H9 (cell line): ENCODE data around the gene MADCAM1. TPM values are rescaled to one million over a fixed set of nuclear protein-coding genes. Genes with fewer than 3 reads are reported as not detected.

Experiments used
- DNase-seq: peaks from one replicate; pipeline ENCODE4 v3.0.0-alpha.2; 2017
- H2AFZ ChIP-seq: one replicate; pipeline ENCODE4 v1.6.1; 2013; ENCODE audit warnings: mild to moderate bottlenecking, low read length, control low read depth, moderate library complexity
- H2AK5ac ChIP-seq: 2 replicates; pipeline ENCODE4 v1.6.1; 2013; ENCODE audit warnings: low read length, control low read depth, mixed read lengths; ENCODE audit not compliant: insufficient read length
- H2BK120ac ChIP-seq: one replicate; pipeline ENCODE4 v1.6.1; 2013; ENCODE audit warnings: low read depth, mild to moderate bottlenecking, low read length, control low read depth, inconsistent platforms; ENCODE audit not compliant: poor library complexity, severe bottlenecking
- H2BK12ac ChIP-seq: 2 replicates; pipeline ENCODE4 v1.6.1; 2013; ENCODE audit warnings: low read length, control low read depth, mixed read lengths, low read depth; ENCODE audit not compliant: insufficient read length
- H2BK15ac ChIP-seq: 2 replicates; pipeline ENCODE4 v1.6.1; 2013; ENCODE audit warnings: low read depth, low read length, control low read depth
- H2BK20ac ChIP-seq: one replicate; pipeline ENCODE4 v1.6.1; 2013; ENCODE audit warnings: low read depth, mild to moderate bottlenecking, low read length, control low read depth, inconsistent platforms; ENCODE audit not compliant: poor library complexity, severe bottlenecking
- H2BK5ac ChIP-seq: 2 replicates; pipeline ENCODE4 v1.6.1; 2013; ENCODE audit warnings: low read length, control low read depth, mixed read lengths; ENCODE audit not compliant: insufficient read length
- H3K14ac ChIP-seq: 2 replicates; pipeline ENCODE4 v1.6.1; 2013; ENCODE audit warnings: low read length, control low read depth; ENCODE audit not compliant: insufficient read depth
- H3K18ac ChIP-seq: 2 replicates; pipeline ENCODE4 v1.6.1; 2013; ENCODE audit warnings: low read depth, mild to moderate bottlenecking, mixed read lengths, low read length, control low read depth; ENCODE audit not compliant: insufficient read length
- H3K23ac ChIP-seq: 2 replicates; pipeline ENCODE4 v1.6.1; 2013; ENCODE audit warnings: low read length, control low read depth, mixed read lengths, low read depth; ENCODE audit not compliant: insufficient read length
- H3K23me2 ChIP-seq: 2 replicates; pipeline ENCODE4 v1.6.1; 2013; ENCODE audit warnings: low read depth, mild to moderate bottlenecking, mixed read lengths, low read length, control low read depth; ENCODE audit not compliant: insufficient read length, poor library complexity, severe bottlenecking
- H3K27ac ChIP-seq: 2 replicates; pipeline ENCODE4 v1.5.1; 2013; ENCODE audit warnings: low read length, control low read depth, mixed read lengths, low read depth; ENCODE audit not compliant: insufficient read length
- H3K27me3 ChIP-seq: 2 replicates; pipeline ENCODE4 v1.6.1; 2013; ENCODE audit warnings: low read length, control low read depth, inconsistent platforms; ENCODE audit not compliant: insufficient read depth
- H3K4ac ChIP-seq: 2 replicates; pipeline ENCODE4 v1.6.1; 2013; ENCODE audit warnings: low read depth, mild to moderate bottlenecking, control low read depth, inconsistent platforms, low read length, moderate library complexity
- H3K4me1 ChIP-seq: 2 replicates; pipeline ENCODE4 v1.6.1; 2013; ENCODE audit warnings: low read length, control low read depth, inconsistent platforms; ENCODE audit not compliant: insufficient read depth
- H3K4me2 ChIP-seq: 2 replicates; pipeline ENCODE4 v1.6.1; 2013; ENCODE audit warnings: low read length, control low read depth, mixed read lengths; ENCODE audit not compliant: insufficient read length, insufficient read depth
- H3K56ac ChIP-seq: 2 replicates; pipeline ENCODE4 v1.6.1; 2013; ENCODE audit warnings: low read depth, mild to moderate bottlenecking, mixed read lengths, low read length, control low read depth; ENCODE audit not compliant: insufficient read length
- H3K79me1 ChIP-seq: 2 replicates; pipeline ENCODE4 v1.6.1; 2013; ENCODE audit warnings: low read depth, mild to moderate bottlenecking, moderate library complexity, low read length, control low read depth, inconsistent platforms; ENCODE audit not compliant: insufficient read depth, poor library complexity, severe bottlenecking
- H3K79me2 ChIP-seq: 2 replicates; pipeline ENCODE4 v1.6.1; 2013; ENCODE audit warnings: low read length, control low read depth, inconsistent platforms; ENCODE audit not compliant: insufficient read depth
- H3K9ac ChIP-seq: 2 replicates; pipeline ENCODE4 v1.6.1; 2013; ENCODE audit warnings: low read length, control low read depth, mixed read lengths; ENCODE audit not compliant: insufficient read length; ENCODE audit errors: extremely low read depth
- H3K9me3 ChIP-seq: one replicate; pipeline ENCODE4 v1.6.1; 2013; ENCODE audit warnings: low read depth, low read length, inconsistent platforms; ENCODE audit not compliant: control insufficient read depth
- H3T11ph ChIP-seq: one replicate; pipeline ENCODE4 v1.6.1; 2013; ENCODE audit warnings: mild to moderate bottlenecking, low read length, control low read depth, inconsistent platforms
- H4K20me1 ChIP-seq: one replicate; pipeline ENCODE4 v1.6.1; 2013; ENCODE audit not compliant: control insufficient read depth, insufficient read length, insufficient read depth
- H4K5ac ChIP-seq: 2 replicates; pipeline ENCODE4 v1.6.1; 2013; ENCODE audit warnings: low read depth, mild to moderate bottlenecking, mixed read lengths, low read length, control low read depth; ENCODE audit not compliant: insufficient read length
- H4K8ac ChIP-seq: replicated peaks from 2 replicates; pipeline ENCODE4 v1.6.1; 2013; ENCODE audit warnings: low read length, control low read depth, mixed read lengths, low read depth; ENCODE audit not compliant: insufficient read length
- H4K91ac ChIP-seq: 2 replicates; pipeline ENCODE4 v1.6.1; 2013; ENCODE audit warnings: low read depth, mild to moderate bottlenecking, moderate library complexity, mixed read lengths, low read length, control low read depth; ENCODE audit not compliant: insufficient read length
- H3K27ac Mint-ChIP-seq, 3 experiments: 2 replicates in 2 of 3; 3 replicates in 1 of 3; pipeline ENCODE4 v1.8.0; 2020 to 2021; ENCODE audit warnings: mixed read lengths in 3 of 3, mild to moderate bottlenecking in 1 of 3, moderate library complexity in 1 of 3
- H3K27me3 Mint-ChIP-seq: 2 replicates; pipeline ENCODE4 v1.8.0; 2021; ENCODE audit warnings: low read depth, mild to moderate bottlenecking, moderate library complexity, mixed read lengths
- H3K36me3 Mint-ChIP-seq, 3 experiments: 2 replicates in 2 of 3; 3 replicates in 1 of 3; pipeline ENCODE4 v1.8.0; 2020 to 2021; ENCODE audit warnings: low read depth in 3 of 3, mixed read lengths in 3 of 3; ENCODE audit not compliant: insufficient read depth in 1 of 3
- H3K4me1 Mint-ChIP-seq, 2 experiments: 2 replicates each; pipeline ENCODE4 v1.8.0; 2020; ENCODE audit warnings: mixed read lengths in 2 of 2
- H3K4me3 Mint-ChIP-seq, 2 experiments: 2 replicates in 1 of 2; 3 replicates in 1 of 2; pipeline ENCODE4 v1.8.0; 2020 to 2021; ENCODE audit warnings: mild to moderate bottlenecking in 2 of 2, mixed read lengths in 2 of 2, moderate library complexity in 1 of 2
- H3K9me3 Mint-ChIP-seq, 2 experiments: 2 replicates in 1 of 2; 3 replicates in 1 of 2; pipeline ENCODE4 v1.8.0; 2020; ENCODE audit warnings: mild to moderate bottlenecking in 2 of 2, mixed read lengths in 2 of 2, moderate library complexity in 1 of 2
- WGBS: extraction: QIAGEN DNeasy Blood & Tissue Kit; methylation state at CpG from one replicate; pipeline ENCODE4 v1.1.7; 2013; ENCODE audit warnings: missing lambda C conversion rate, low lambda C conversion rate, mixed read lengths; ENCODE audit not compliant: insufficient read length; ENCODE audit errors: extremely low coverage; 5-methylcytosine and 5-hydroxymethylcytosine counted together
- total RNA-seq: library from RNA; stranded (reverse); gene quantifications from 2 replicates; pipeline ENCODE4 v1.2.1, GENCODE V29; 2021
- TF ChIP-seq, protein P1 (sequence below): fragments of 200-600 bp; sonication (generic); conservative IDR thresholded peaks from 3 replicates; pipeline ENCODE4 v1.8.0; 2021; ENCODE audit warnings: antibody characterized with exemption, mild to moderate bottlenecking

The MADCAM1 gene
- total RNA-seq, 1 experiment from 2014 or later, result 1.2 TPM

DNA sequence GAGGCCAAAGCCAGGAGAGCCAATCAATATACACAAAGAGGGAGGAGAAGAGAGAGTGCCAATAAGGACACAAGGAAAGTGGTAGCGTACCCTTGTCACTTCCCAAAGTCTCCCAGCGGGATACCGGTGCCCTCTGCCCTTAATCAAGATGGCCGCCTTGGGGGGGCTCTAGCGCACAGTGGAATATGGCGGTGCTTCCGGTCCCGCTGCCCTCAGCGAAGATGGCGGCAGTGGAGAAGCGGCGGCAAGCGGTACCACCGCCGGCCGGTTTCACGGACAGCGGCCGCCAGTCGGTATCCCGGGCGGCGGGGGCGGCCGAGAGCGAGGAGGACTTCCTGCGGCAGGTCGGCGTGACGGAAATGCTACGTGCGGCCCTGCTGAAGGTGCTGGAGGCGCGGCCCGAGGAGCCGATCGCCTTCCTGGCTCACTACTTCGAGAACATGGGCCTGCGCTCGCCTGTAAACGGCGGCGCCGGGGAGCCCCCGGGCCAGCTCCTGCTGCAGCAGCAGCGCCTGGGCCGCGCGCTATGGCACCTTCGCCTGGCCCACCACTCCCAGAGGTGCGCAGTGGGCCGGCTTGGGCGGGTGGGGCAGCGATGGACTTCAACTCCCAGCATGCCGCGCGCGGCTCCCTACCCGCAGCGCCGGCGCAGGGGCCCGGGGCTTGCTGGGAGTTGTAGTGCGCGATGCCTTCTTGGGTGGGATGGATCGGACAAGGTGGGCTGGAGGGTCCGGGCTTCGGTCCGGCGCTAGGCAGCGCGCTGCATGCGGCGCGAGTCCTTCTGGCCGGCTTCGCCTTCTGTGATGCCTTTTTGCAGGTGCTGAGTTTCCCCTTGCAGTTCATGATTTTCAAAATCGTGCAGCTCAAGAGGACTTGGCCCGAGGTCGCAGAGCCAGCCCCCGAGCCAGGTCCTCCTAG lies 11.3 kb downstream of the MADCAM1 start, which contains the start of gene TPGS1:
TPGS1 (plus strand) TSS at position 212 of the 918 bp plus-strand sequence; CDS start at position 222, 10 bp downstream.
- no peaks in the 10 kb centered on the region for H3K4me1 ChIP-seq

More for the DNA sequence above, 11.3 kb downstream of the MADCAM1 start, which contains the start of gene TPGS1:
- no peak within 1 kb of the TSS for H2BK12ac ChIP-seq
- no peak within 1 kb of the TSS for H2AFZ ChIP-seq
- peak within 1 kb of the TSS; percentile 56 for H3K9ac ChIP-seq
- H4K20me1 ChIP-seq, result peaks cover 2% of the 10 kb centered on the region
- no peak within 1 kb of the TSS for H3K4ac ChIP-seq
- H4K8ac ChIP-seq, result no peak within 1 kb of the TSS
- Mint-ChIP-seq H3K36me3 (peaks cover 10 to 16% (median 10%) of the 10 kb centered on the region in 3 experiments; a peak in 6 of 7 replicates), H3K9me3 (peaks cover 5 to 7% of the 10 kb centered on the region in 2 experiments; a peak in 3 of 5 replicates), H3K4me1 (peaks cover 21 to 25% of the 10 kb centered on the region in 2 experiments), H3K4me3 (peak within 1 kb of the TSS; percentile 74 to 94), H3K27me3 (peaks cover 13% of the 10 kb centered on the region), H3K27ac (peak within 1 kb of the TSS; percentile 99 to 100 (median 100))
- H3K56ac ChIP-seq, result no peak within 1 kb of the TSS
- peak within 1 kb of the TSS; percentile 17 for H4K5ac ChIP-seq
- peaks cover 8% of the 10 kb centered on the region for H3K23me2 ChIP-seq
- no peak within 1 kb of the TSS for H2BK120ac ChIP-seq
- no peak within 1 kb of the TSS for H4K91ac ChIP-seq
- no CpG with 5 or more reads among the region's 81 CpGs for WGBS
- H3K23ac ChIP-seq, result no peak within 1 kb of the TSS
- no peak within 1 kb of the TSS for H3T11ph ChIP-seq
- H2BK5ac ChIP-seq, result peak within 1 kb of the TSS; percentile 66
- peak; percentile 84 for DNase-seq
- no peaks in the 10 kb centered on the region for H3K27me3 ChIP-seq
- no peak within 1 kb of the TSS for H2BK15ac ChIP-seq
- peak within 1 kb of the TSS; percentile 80 for H3K4me2 ChIP-seq
- no peak within 1 kb of the TSS for H2AK5ac ChIP-seq
- H3K9me3 ChIP-seq, result no peaks in the 10 kb centered on the region
- no peaks in the 10 kb centered on the region for H3K79me1 ChIP-seq
- H3K18ac ChIP-seq, result peak within 1 kb of the TSS; percentile 83
- H3K79me2 ChIP-seq, result no peaks in the 10 kb centered on the region
- no peak within 1 kb of the TSS for H2BK20ac ChIP-seq
- peak within 1 kb of the TSS; percentile 84 for H3K14ac ChIP-seq
- peak within 1 kb of the TSS; percentile 56 for H3K27ac ChIP-seq
- TF ChIP-seq, protein P1, sequence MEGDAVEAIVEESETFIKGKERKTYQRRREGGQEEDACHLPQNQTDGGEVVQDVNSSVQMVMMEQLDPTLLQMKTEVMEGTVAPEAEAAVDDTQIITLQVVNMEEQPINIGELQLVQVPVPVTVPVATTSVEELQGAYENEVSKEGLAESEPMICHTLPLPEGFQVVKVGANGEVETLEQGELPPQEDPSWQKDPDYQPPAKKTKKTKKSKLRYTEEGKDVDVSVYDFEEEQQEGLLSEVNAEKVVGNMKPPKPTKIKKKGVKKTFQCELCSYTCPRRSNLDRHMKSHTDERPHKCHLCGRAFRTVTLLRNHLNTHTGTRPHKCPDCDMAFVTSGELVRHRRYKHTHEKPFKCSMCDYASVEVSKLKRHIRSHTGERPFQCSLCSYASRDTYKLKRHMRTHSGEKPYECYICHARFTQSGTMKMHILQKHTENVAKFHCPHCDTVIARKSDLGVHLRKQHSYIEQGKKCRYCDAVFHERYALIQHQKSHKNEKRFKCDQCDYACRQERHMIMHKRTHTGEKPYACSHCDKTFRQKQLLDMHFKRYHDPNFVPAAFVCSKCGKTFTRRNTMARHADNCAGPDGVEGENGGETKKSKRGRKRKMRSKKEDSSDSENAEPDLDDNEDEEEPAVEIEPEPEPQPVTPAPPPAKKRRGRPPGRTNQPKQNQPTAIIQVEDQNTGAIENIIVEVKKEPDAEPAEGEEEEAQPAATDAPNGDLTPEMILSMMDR, result no peak
